Measurements from ENCODE around the gene ONECUT1.

ONECUT1 gene

GRCh38 chr15:52783929-52784798 lies 6.0 kb downstream of the ONECUT1 start:
- no peak for DNase-seq (ENCODE audit: low read depth in 2 of 2)

DNA sequence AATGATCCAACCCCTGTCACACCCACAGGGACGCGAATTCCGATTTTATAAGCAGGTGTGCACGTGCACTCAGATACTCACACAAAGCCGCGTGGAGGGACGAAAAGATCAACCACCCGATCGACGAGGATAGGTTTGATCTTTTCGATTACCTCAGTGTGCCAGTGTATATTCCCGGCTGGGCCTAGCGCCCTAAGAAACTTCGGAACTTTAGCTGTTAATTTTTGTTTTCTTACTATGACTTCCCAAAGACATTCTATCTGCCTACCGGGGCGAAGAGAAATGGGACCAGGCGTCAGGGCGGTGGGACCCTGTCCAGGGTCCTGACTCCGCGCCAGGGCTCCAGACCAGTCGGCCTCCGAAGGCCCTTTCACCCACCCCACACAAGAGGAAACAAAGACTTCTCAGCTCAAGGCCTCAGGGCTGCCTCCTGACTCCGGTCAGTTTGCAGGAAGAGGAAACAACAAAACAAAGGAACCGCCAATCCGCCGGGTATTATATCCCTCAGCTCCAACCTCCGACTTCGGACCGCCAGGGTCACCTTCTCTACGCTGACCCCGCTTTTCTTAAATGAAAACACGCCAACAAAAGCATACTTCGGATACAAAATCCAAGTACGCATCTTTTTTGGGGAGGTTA lies 6.8 kb downstream of the ONECUT1 start:
- DNase-seq (ENCODE audit: low read depth in 2 of 2): no peak

DNA sequence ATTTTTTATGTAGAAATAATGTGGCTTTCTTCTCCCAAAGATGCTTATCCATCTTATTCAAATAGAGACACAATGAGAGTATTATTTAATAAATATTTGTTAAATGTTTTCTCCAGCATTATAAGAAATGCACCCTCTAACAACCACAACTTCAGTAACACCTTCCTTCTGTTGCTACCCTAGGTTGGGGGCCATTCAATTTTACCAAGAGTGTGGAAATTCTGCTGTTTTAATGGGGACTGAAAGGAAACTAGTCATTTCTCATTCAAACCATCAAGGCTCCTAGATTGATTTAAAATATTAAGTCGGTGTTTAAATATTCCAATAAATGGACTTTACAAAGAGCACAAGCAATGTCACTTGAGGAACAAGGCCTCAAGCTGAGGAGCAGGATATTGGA lies 7.6 kb downstream of the ONECUT1 start:
- DNase-seq (ENCODE audit: low read depth in 2 of 2): no peak

DNA sequence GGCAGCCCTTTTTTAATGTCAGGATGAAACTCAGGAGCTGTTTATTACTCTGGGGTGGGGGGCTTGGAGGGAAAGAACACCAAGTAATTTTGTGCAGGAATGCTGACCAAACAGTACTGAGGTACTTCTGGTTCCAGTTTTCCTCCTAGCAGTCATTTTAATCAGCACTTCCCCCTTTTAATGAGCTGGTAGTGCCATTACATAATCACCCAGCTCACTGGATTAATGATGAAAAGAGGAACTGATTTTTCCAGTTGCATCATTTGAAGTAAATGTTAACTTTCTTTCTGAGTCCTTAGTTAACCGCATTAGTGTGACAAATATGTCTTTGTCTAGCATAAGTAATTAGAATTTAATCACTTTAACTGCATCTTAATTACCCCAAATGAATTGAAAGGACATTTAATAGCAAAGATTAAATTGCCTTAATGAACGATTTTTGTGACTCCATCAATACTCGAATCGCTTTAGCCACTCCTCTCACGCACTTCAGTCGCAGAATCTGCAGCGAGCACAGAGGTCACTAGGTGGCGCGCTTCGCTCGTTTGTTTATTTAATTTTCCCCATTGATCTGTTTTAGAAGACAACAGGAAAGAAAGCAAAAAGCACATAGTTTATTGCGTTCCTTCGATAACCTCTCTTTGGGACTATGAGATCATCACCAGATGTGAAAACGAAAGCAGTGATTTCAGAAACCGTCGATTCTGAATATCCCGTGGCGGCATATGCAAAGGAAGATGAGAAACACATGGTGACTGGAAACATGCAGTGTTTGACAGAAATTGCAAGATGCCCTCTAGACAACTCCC lies 9.8 kb downstream of the ONECUT1 start:
- peak; percentile 19 to 39 for DNase-seq (ENCODE audit: low read depth in 2 of 2)

DNA sequence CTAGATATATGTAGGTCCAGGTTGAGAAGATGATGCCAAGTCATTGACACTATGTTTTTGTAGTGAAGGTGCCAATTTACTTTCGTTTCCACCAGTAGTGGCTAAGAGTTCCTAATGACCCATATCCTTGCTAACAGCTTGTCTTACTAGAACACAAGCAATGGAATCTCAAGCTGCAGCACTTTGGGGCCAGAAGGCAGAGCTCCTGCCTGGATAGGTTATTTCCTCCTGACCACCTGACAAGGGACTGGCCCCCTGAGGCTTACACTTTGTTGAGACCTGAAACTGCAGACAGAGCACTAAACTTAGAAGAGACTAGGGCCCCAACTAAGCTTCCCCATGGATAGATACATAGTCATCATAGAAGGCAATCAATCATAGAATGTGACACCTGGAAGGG lies 11.7 kb downstream of the ONECUT1 start:
- no peak for DNase-seq (ENCODE audit: low read depth in 2 of 2)

DNA sequence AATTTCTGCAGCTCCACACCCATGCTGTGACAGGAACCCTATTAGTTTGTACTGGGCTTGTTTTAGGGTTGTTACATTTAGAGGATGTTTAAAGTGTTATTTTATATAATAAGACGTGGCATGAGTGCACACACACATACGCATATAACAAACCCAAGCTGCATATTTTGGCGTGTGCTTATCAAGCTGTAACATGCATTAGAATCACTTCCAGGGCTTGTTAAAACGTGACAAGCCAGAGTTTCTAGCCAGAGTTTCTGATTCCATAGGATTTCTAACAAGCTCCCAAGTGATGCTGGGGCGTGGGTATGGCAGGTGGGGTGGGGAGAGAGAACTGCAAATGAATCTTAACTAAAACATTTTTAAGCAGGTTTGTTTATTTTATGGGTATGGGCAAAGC lies 17.4 kb downstream of the ONECUT1 start:
- DNase-seq (ENCODE audit: low read depth in 2 of 2): no peak

- no peak for DNase-seq (ENCODE audit: low read depth in 2 of 2)
These were observed 24.4 kb downstream of the ONECUT1 start for GRCh38 chr15:52765785-52766184.

DNA sequence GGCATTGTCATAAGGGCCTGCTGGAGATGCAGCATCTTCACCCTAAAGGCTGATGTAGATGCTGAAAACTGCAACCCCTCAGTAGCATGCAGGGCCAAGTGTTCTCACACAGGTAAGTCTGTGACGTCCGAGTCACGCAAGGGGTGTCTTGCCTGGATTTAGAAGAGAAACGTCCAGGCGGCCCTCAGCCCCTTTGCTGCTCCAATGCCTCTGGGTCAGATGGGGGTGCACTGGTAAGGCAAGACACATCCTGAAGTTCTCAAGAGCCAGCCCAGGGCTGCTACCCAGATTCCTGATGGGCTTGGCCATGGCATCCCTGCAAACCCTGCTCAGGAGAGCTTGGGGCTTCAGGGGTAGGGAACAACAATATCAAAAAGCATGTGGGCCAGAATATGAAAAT lies 25.4 kb downstream of the ONECUT1 start:
- no peak for DNase-seq (ENCODE audit: low read depth in 2 of 2)

DNA sequence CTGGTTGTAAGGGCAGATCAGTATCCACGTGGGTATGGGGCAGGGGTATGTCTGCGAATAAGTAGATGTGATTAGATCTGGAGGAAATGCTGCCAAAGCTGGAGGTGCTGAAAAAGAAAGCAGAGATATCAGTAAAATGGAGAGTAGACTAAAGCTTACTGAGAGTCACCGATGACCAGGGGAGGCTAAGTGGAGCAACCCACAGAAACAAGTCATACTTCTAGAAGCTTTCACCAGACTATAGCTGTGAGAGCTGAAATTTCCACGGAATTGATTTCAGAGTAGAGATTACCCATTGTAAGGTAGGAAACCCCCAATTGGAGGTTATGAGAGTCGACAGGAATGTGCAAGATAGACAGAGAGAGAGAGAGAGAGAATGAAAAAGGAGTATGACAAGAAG lies 27.5 kb downstream of the ONECUT1 start:
- no peak for DNase-seq (ENCODE audit: low read depth in 2 of 2)

GRCh38 chr15:52760562-52760961 lies 29.6 kb downstream of the ONECUT1 start:
- no peak for DNase-seq (ENCODE audit: low read depth in 2 of 2)

DNA sequence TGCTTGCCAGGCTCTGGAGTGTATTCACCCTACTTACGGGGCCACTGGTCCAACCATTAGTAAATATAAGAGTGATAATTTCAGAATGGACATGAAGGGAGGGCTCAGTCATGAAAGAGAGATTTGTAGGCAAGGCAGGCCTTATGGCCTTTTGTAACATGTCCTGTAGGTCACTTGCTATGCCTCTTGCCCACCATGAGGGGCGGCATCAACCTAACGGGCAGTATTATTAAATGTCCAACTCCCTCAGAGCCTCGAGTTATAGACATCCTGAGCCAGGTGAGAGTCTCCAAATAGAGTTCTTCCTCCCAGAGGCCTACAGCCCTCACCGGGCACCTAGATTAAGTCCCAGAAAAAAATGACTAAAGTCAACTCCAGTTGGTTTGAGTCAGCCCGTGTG lies 30.2 kb downstream of the ONECUT1 start:
- DNase-seq (ENCODE audit: low read depth in 2 of 2): no peak

- DNase-seq (ENCODE audit: low read depth in 2 of 2): no peak
These were observed 32.6 kb downstream of the ONECUT1 start for GRCh38 chr15:52757496-52757895.

GRCh38 chr15:52751522-52751921 lies 38.6 kb downstream of the ONECUT1 start:
- no peak for DNase-seq (ENCODE audit: low read depth in 2 of 2)

- no peak for DNase-seq (ENCODE audit: low read depth in 2 of 2)
These were observed 40.9 kb downstream of the ONECUT1 start for GRCh38 chr15:52749258-52749657.

- no peak for DNase-seq (ENCODE audit: low read depth in 2 of 2)
These were observed 43.9 kb downstream of the ONECUT1 start for GRCh38 chr15:52746162-52746757.

- DNase-seq (ENCODE audit: low read depth in 2 of 2): no peak
These were observed 44.6 kb downstream of the ONECUT1 start for GRCh38 chr15:52745326-52746161.

GRCh38 chr15:52738311-52738710 lies 51.8 kb downstream of the ONECUT1 start:
- DNase-seq (ENCODE audit: low read depth in 2 of 2): no peak

- DNase-seq (ENCODE audit: low read depth in 2 of 2): no peak
These were observed 52.4 kb downstream of the ONECUT1 start for GRCh38 chr15:52737720-52738119.

DNA sequence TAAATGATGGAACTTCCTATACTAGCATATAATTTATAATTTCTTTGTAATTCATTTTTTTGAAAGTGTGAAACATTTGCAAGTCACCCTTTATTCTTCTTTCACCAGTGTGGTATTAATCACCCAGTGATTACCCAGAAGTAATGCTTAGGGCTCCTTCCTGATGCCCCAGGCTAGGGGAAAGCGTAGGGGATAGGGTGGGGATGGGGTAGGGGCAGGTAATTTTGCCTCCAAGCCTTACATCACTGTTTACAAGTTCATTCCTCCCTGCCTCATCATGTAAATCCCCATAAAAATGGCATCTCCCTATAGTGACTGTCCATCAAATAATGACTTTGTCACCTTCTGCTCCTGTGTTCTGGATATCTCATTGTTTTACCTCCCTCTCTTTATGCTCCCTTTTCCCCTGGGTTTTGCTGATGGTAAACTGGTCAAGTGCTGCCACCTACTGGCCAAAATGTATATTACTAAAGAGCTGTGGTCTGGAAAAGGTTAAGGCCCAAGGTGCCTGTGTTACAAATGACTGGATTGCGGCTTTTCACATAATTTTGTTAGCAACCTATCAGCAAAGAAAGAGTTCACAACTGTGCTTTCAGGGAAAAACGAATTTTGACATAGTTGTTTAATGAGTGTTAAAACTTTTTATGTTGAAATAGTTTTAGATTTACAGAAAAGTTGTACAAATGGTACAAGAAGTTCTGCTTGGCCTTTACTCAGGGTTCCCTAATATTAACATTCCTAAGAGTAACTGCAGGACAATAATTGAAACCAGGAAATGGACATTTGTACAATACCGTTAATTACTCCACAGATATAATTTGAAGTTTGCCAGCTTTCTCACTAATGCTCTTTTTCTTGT lies 54.7 kb downstream of the ONECUT1 start:
- peak in 1 of 2 donors; percentile 42 for DNase-seq (ENCODE audit: low read depth in 2 of 2)

- no peak for DNase-seq (ENCODE audit: low read depth in 2 of 2)
These were observed 55.8 kb downstream of the ONECUT1 start for GRCh38 chr15:52734329-52734728.
